GM12878 (cell line): ENCODE results near the gene PI4KA. TPM values are rescaled to one million over a fixed set of nuclear protein-coding genes. Genes with fewer than 3 reads are reported as not detected.

Experiments
- ATAC-seq: fragments of 200-7000 bp; cut with Tn5 transposase; 3 replicates; pipeline ENCODE4 v1.9.1; 2020; ENCODE audit warnings: mild to moderate bottlenecking, moderate library complexity
- BruUV-seq: library from RNA; stranded (reverse); fragments of 400-500 nt; replicated peaks from 2 replicates; lab custom pipeline; 2021; lab: Mats Ljungman, UMichigan
- CTCF ChIA-PET: fragments of 300-600 bp; sonication (Branson Sonifier 250); formaldehyde crosslinking; extraction: SDS; loops from one replicate; lab custom pipeline; 2021; ENCODE audit warnings: inconsistent platforms; lab: Yijun Ruan, JAX
- POLR2A ChIA-PET: fragments of 350-600 bp; formaldehyde crosslinking; extraction: SDS; loops from one replicate; lab custom pipeline; 2021; ENCODE audit warnings: inconsistent platforms; lab: Charles Lee
- RAD21 ChIA-PET: fragments of 300-600 bp; sonication (Branson Sonifier 250); formaldehyde crosslinking; loops from one replicate; lab custom pipeline; 2023; ENCODE audit warnings: antibody characterized with exemption; ENCODE audit not compliant: unreplicated experiment; lab: Charles Lee
- SMC1A ChIA-PET: fragments of 300-600 bp; sonication (Branson Sonifier 250); formaldehyde crosslinking; loops from one replicate; lab custom pipeline; 2023; ENCODE audit not compliant: unreplicated experiment, uncharacterized antibody; lab: Charles Lee
- DNase-seq: peaks from one replicate; pipeline ENCODE4 v3.0.0-alpha.2; 2011; ENCODE audit warnings: low read depth, low spot score
- FAIRE-seq: peaks from 3 replicates; lab custom pipeline; 2011; peaks lifted over from hg19 to GRCh38; lab: Jason Lieb, UNC
- H2AFZ ChIP-seq: 2 replicates; pipeline ENCODE4 v1.6.0; 2011; ENCODE audit warnings: low read depth, low read length, control low read depth; ENCODE audit not compliant: control insufficient read depth
- H3K27ac ChIP-seq: 2 replicates; pipeline ENCODE4 v1.5.1; 2011; ENCODE audit warnings: control low read depth; ENCODE audit not compliant: control insufficient read depth, insufficient read depth
- H3K27me3 ChIP-seq, 2 experiments: replicated peaks in 1 of 2; 2 replicates each; pipeline versions ENCODE4 v1.6.0 to v1.6.1; 2011; ENCODE audit warnings: low read length in 1 of 2; ENCODE audit not compliant: control insufficient read depth in 2 of 2, insufficient read depth in 2 of 2
- H3K36me3 ChIP-seq, 2 experiments: 2 replicates each; pipeline ENCODE4 v1.5.1; 2011; ENCODE audit warnings: low read length in 1 of 2; ENCODE audit not compliant: control insufficient read depth in 2 of 2, insufficient read depth in 2 of 2
- H3K4me1 ChIP-seq: 2 replicates; pipeline ENCODE4 v1.6.1; 2011; ENCODE audit warnings: mild to moderate bottlenecking, low read length, moderate library complexity, mixed read lengths; ENCODE audit not compliant: control insufficient read depth, insufficient read depth
- H3K4me2 ChIP-seq: 2 replicates; pipeline ENCODE4 v1.6.0; 2011; ENCODE audit warnings: control low read depth; ENCODE audit not compliant: control insufficient read depth, insufficient read depth
- H3K4me3 ChIP-seq: fragments of 200-600 bp; sonication (generic); 2 replicates; pipeline ENCODE4 v1.5.1; 2016
- H3K79me2 ChIP-seq: 2 replicates; pipeline ENCODE4 v1.6.0; 2011; ENCODE audit warnings: low read length; ENCODE audit not compliant: control insufficient read depth, insufficient read depth
- H3K9ac ChIP-seq: 2 replicates; pipeline ENCODE4 v1.8.0; 2011; ENCODE audit warnings: low read length, control low read depth, mixed read lengths; ENCODE audit not compliant: control insufficient read depth, insufficient read depth
- H3K9me3 ChIP-seq: replicated peaks from 3 replicates; pipeline ENCODE4 v1.5.1; 2011; ENCODE audit warnings: mild to moderate bottlenecking, low read length; ENCODE audit not compliant: control insufficient read depth, insufficient read depth
- H4K20me1 ChIP-seq: 2 replicates; pipeline ENCODE4 v1.6.0; 2011; ENCODE audit not compliant: control insufficient read depth, insufficient read depth
- RELB ChIP-seq: fragments of 450-650 bp; IDR thresholded peaks from 2 replicates; pipeline ENCODE4 v1.6.1; 2017; ENCODE audit warnings: low read depth, mild to moderate bottlenecking, moderate library complexity
- USF1 ChIP-seq: IDR thresholded peaks from 2 replicates; pipeline ENCODE4 v1.6.1; 2011; ENCODE audit warnings: borderline replicate concordance, low read depth, mild to moderate bottlenecking, moderate library complexity, mixed read lengths, low read length; ENCODE audit not compliant: insufficient read depth; ENCODE audit errors: extremely low read length
- WGBS: methylation state at CpG from one replicate; pipeline ENCODE4 v1.1.6; 2016; ENCODE audit warnings: low lambda C conversion rate; ENCODE audit not compliant: insufficient replicate concordance, insufficient coverage; ENCODE audit errors: missing lambda C conversion rate; 5-methylcytosine and 5-hydroxymethylcytosine counted together
- in situ Hi-C: fragments of 300-500 bp; cut with MboI; formaldehyde crosslinking; loops from 9 replicates; pipeline ENCODE4 v1.14.3; 2018; ENCODE audit warnings: mixed read lengths
- intact Hi-C: fragments of 100-400 bp; cut with micrococcal nuclease; formaldehyde crosslinking; loops from one replicate; pipeline ENCODE4 v1.14.2; 2022; ENCODE audit not compliant: unreplicated experiment
- polyA plus RNA-seq, 11 experiments: library from polyadenylated mRNA; depleted of rRNA in 4 of 11; unstranded in 6 of 11; stranded (reverse) in 5 of 11; fragments of >200 nt; fragmentation: Nextera tagmentation in 4 of 11; fragmentation: Illumina TruSeq in 1 of 11; extraction: Ambion mirVana in 4 of 11; extraction: Trizol in 1 of 11; gene quantifications; 1 replicate in 1 of 11; 2 replicates in 10 of 11; pipeline versions ENCODE4 v1.2.1 to v1.2.3, GENCODE V29; 2011 to 2016; ENCODE audit warnings: inconsistent platforms in 2 of 11, missing spikeins in 2 of 11, low read depth in 1 of 11
- total RNA-seq, 4 experiments: library from RNA; depleted of rRNA in 3 of 4; stranded (reverse); fragments of >200 nt in 3 of 4; fragmentation: Illumina TruSeq in 1 of 4; extraction: Trizol in 1 of 4; gene quantifications; 2 replicates each; pipeline versions ENCODE4 v1.2.1 to v1.2.3, GENCODE V29; 2013 to 2021
- TF ChIP-seq, protein P1 (sequence below): fragments of 450-650 bp; formaldehyde crosslinking; IDR thresholded peaks from 2 replicates; pipeline ENCODE4 v1.4.0; 2020; ENCODE audit warnings: mild to moderate bottlenecking, moderate library complexity

PI4KA gene
- total and polyA plus RNA-seq, 10 of the 15 experiments (the other 5 are each of a cell fraction or from before 2014, with no cell fraction given) = 4.2 to 78.4 (median 42.1) TPM

- BruUV-seq = no TSS peak
- ChIA-PET RAD21 (no interaction called here), POLR2A (no interaction called here), SMC1A (interaction anchor here (0.9 to 1.0 kb wide), 2 partner anchors 12 to 14 kb away, joined by 3 read pairs; no protein-coding TSS in a partner anchor), CTCF (interaction anchor here (1.2 to 1.6 kb wide), 3 partner anchors 8 to 19 kb away, joined by 4 to 6 read pairs (median 5); no protein-coding TSS in a partner anchor)
- Histone ChIP-seq H3K36me3 (peaks cover 10 to 19% of the 10 kb centered on the region in 2 experiments; a peak in 3 of 4 replicates), H4K20me1 (no peaks in the 10 kb centered on the region), H3K9ac (no peak overlapping the region), H3K27ac (no peak overlapping the region), H3K4me1 (no peaks in the 10 kb centered on the region), H3K79me2 (no peaks in the 10 kb centered on the region), H3K27me3 (no peaks in the 10 kb centered on the region), H3K9me3 (no peaks in the 10 kb centered on the region), H3K4me3 (no peak overlapping the region), H3K4me2 (no peak overlapping the region), H2AFZ (no peak overlapping the region)
- in situ Hi-C loops = no loop called here
- intact Hi-C loops = no loop called here
- ATAC-seq (no peak), FAIRE-seq (no peak), DNase-seq (no peak)
- TF ChIP-seq USF1 (no peak), RELB (no peak)
- TF ChIP-seq, protein P1, sequence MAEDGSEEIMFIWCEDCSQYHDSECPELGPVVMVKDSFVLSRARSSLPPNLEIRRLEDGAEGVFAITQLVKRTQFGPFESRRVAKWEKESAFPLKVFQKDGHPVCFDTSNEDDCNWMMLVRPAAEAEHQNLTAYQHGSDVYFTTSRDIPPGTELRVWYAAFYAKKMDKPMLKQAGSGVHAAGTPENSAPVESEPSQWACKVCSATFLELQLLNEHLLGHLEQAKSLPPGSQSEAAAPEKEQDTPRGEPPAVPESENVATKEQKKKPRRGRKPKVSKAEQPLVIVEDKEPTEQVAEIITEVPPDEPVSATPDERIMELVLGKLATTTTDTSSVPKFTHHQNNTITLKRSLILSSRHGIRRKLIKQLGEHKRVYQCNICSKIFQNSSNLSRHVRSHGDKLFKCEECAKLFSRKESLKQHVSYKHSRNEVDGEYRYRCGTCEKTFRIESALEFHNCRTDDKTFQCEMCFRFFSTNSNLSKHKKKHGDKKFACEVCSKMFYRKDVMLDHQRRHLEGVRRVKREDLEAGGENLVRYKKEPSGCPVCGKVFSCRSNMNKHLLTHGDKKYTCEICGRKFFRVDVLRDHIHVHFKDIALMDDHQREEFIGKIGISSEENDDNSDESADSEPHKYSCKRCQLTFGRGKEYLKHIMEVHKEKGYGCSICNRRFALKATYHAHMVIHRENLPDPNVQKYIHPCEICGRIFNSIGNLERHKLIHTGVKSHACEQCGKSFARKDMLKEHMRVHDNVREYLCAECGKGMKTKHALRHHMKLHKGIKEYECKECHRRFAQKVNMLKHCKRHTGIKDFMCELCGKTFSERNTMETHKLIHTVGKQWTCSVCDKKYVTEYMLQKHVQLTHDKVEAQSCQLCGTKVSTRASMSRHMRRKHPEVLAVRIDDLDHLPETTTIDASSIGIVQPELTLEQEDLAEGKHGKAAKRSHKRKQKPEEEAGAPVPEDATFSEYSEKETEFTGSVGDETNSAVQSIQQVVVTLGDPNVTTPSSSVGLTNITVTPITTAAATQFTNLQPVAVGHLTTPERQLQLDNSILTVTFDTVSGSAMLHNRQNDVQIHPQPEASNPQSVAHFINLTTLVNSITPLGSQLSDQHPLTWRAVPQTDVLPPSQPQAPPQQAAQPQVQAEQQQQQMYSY (CRISPR knock-in tag) = no peak
- 98% methylated on average over 10 of the region's 10 CpGs for WGBS
These were observed 93.9 kb downstream of the PI4KA start for GRCh38 chr22:20764729-20765128.
